GM12873 (cell line): ENCODE measurements around the gene GID4.

Source experiments
- CTCF ChIP-seq: IDR thresholded peaks from 2 replicates; pipeline ENCODE4 v1.5.1; 2012; ENCODE audit warnings: low read depth, mild to moderate bottlenecking, moderate library complexity, low read length, control low read depth; ENCODE audit not compliant: insufficient read depth; ENCODE audit errors: missing control alignments

GID4 gene

GRCh38 chr17:18018411-18018921 lies 20.7 kb upstream of the GID4 start:
- TF ChIP-seq CTCF, result no peak

GRCh38 chr17:18019838-18020154 lies 19.4 kb upstream of the GID4 start:
- no peak for TF ChIP-seq CTCF

- TF ChIP-seq CTCF, result no peak
Measured at GRCh38 chr17:18020971-18021370, 18.2 kb upstream of the GID4 start.

GRCh38 chr17:18021372-18021771 lies 17.8 kb upstream of the GID4 start:
- no peak for TF ChIP-seq CTCF

- TF ChIP-seq CTCF, result no peak
Measured at GRCh38 chr17:18025241-18025944, 13.8 kb upstream of the GID4 start.

GRCh38 chr17:18025945-18026776 lies 13.0 kb upstream of the GID4 start:
- no peak for TF ChIP-seq CTCF

- TF ChIP-seq CTCF, result no peak
Measured at GRCh38 chr17:18027280-18027679, 11.9 kb upstream of the GID4 start.
